Upper lobe of left lung (tissue), 4 donors: ENCODE results near the gene SPAG16.

Experiments used
- CTCF ChIP-seq, 6 experiments: fragments of 450-650 bp in 4 of 6; fragments of 200-600 bp in 2 of 6; sonication (generic) in 2 of 6; IDR thresholded peaks; one replicate each; pipeline ENCODE4 v1.5.1; 2016 to 2019; ENCODE audit warnings: antibody characterized with exemption in 6 of 6
- EP300 ChIP-seq, 4 donors: sonication (generic); formaldehyde crosslinking; IDR thresholded peaks; one replicate each; pipeline ENCODE4 v1.5.1; 2017; ENCODE audit warnings: antibody characterized with exemption in 4 of 4, control low read depth in 2 of 4
- POLR2A ChIP-seq, 4 donors: fragments of 450-650 bp; IDR thresholded peaks; one replicate each; pipeline ENCODE4 v1.5.1; 2016 to 2017; ENCODE audit warnings: antibody characterized with exemption in 4 of 4, mild to moderate bottlenecking in 2 of 4

GRCh38 chr2:213317929-213318328 is 33.7 kb downstream of the SPAG16 start:
- no peak for TF ChIP-seq CTCF (IDR thresholded peaks at IDR 0.05)
- TF ChIP-seq POLR2A (IDR thresholded peaks at IDR 0.05) = no peak
- TF ChIP-seq EP300 (IDR thresholded peaks at IDR 0.05) = no peak
